ENCODE data around the gene GGT7. TPM values are rescaled to one million over a fixed set of nuclear protein-coding genes. Genes with fewer than 3 reads are reported as not detected.

GGT7 gene
- total RNA-seq, 4 donors from 2014 or later = 7.4 to 38.4 (median 16.5) TPM

GRCh38 chr20:34887023-34887422 lies 14.4 kb upstream of the GGT7 start:
- Histone ChIP-seq H3K9me3 (no peaks in the 10 kb centered on the region), H3K27me3 (no peaks in the 10 kb centered on the region), H3K4me1 (no peaks in the 10 kb centered on the region), H3K36me3 (no peaks in the 10 kb centered on the region), H3K27ac (no peak overlapping the region), H3K4me3 (no peak overlapping the region)
- intact Hi-C loops (cut with DNase I; ENCODE audit: low total_unique reads) = no loop called here
- no peak for DNase-seq
- TF ChIP-seq, protein P1, sequence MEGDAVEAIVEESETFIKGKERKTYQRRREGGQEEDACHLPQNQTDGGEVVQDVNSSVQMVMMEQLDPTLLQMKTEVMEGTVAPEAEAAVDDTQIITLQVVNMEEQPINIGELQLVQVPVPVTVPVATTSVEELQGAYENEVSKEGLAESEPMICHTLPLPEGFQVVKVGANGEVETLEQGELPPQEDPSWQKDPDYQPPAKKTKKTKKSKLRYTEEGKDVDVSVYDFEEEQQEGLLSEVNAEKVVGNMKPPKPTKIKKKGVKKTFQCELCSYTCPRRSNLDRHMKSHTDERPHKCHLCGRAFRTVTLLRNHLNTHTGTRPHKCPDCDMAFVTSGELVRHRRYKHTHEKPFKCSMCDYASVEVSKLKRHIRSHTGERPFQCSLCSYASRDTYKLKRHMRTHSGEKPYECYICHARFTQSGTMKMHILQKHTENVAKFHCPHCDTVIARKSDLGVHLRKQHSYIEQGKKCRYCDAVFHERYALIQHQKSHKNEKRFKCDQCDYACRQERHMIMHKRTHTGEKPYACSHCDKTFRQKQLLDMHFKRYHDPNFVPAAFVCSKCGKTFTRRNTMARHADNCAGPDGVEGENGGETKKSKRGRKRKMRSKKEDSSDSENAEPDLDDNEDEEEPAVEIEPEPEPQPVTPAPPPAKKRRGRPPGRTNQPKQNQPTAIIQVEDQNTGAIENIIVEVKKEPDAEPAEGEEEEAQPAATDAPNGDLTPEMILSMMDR (IDR thresholded peaks at IDR 0.05) = no peak

DNA sequence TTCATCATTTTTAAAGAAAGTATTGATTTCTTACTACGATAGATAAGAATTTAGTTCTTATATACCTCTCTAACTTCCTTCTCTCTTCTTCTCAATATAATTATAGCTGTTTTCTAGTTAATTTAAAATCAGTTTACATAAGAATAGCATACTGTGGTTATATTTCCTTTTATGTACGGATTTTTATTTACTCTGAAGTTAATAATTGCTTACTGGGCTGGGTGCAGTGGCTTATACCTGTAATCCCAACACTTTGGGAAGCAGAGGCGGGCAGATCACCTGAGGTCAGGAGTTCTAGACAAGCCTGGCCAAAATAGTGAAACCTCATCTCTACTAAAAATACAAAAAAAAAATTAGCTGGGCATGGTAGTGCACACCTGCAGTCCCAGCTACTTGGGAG lies 13.5 kb upstream of the GGT7 start:
- intact Hi-C loops (cut with DNase I; ENCODE audit: low total_unique reads) = no loop called here
- Histone ChIP-seq H3K9me3 (no peaks in the 10 kb centered on the region), H3K27ac (no peak overlapping the region), H3K27me3 (no peaks in the 10 kb centered on the region), H3K4me3 (no peak overlapping the region), H3K4me1 (no peaks in the 10 kb centered on the region), H3K36me3 (no peaks in the 10 kb centered on the region)
- no peak for TF ChIP-seq POLR2A (IDR thresholded peaks at IDR 0.05)
- TF ChIP-seq, protein P1 (IDR thresholded peaks at IDR 0.05) = no peak
- DNase-seq = no peak

- H3K27ac ChIP-seq = no peak overlapping the region
- intact Hi-C loops (cut with DNase I; ENCODE audit: low total_unique reads) = no loop called here
- no peaks in the 10 kb centered on the region for H3K36me3 ChIP-seq
- no peaks in the 10 kb centered on the region for H3K9me3 ChIP-seq
- no peak overlapping the region for H3K4me3 ChIP-seq
- DNase-seq = no peak
- H3K4me1 ChIP-seq = no peaks in the 10 kb centered on the region
- H3K27me3 ChIP-seq = no peaks in the 10 kb centered on the region
- no peak for TF ChIP-seq POLR2A (IDR thresholded peaks at IDR 0.05)
- TF ChIP-seq, protein P1 (IDR thresholded peaks at IDR 0.05) = no peak
Observed at GRCh38 chr20:34884260-34884659, 11.6 kb upstream of the GGT7 start.

- Histone ChIP-seq H3K36me3 (no peaks in the 10 kb centered on the region), H3K9me3 (no peaks in the 10 kb centered on the region), H3K27ac (no peak overlapping the region), H3K4me1 (no peaks in the 10 kb centered on the region), H3K27me3 (no peaks in the 10 kb centered on the region), H3K4me3 (no peak overlapping the region)
- TF ChIP-seq POLR2A (IDR thresholded peaks at IDR 0.05) = no peak
- TF ChIP-seq, protein P1 (IDR thresholded peaks at IDR 0.05) = no peak
- DNase-seq = no peak
- intact Hi-C loops (cut with DNase I; ENCODE audit: low total_unique reads) = no loop called here
Observed at GRCh38 chr20:34883809-34884208, 11.2 kb upstream of the GGT7 start.

DNA sequence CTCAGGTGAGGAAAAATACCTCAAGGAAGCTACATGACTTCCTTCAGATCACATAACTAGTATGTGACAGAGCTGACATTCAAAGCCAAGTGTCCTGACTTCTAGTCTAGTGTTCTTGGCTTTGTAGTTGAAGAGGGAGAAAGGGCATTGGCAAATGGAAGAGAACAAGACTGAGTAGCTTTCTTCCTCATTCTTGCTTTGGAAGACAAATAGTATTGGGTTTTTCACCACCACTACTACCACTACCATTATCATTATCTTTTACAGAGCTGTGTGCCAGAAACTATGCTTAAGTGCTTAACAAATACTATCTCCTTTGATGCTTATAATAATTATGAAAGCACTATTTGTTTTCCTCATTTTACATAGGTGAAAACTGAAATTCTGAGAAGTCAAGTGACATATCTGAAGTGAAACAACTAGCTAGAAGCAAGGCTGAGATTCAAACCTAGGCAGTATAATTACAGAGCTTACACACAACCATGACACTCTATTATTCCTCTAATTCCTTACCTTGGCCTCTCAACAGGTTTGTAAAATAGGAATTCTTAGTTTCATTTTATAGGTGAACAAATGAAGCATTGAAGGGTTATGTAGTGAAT lies 10.5 kb upstream of the GGT7 start:
- H3K36me3 ChIP-seq = no peaks in the 10 kb centered on the region
- no peak overlapping the region for H3K27ac ChIP-seq
- TF ChIP-seq, protein P1 (IDR thresholded peaks at IDR 0.05) = no peak
- no peak for TF ChIP-seq POLR2A (IDR thresholded peaks at IDR 0.05)
- no peak overlapping the region for H3K4me3 ChIP-seq
- intact Hi-C loops (cut with DNase I; ENCODE audit: low total_unique reads) = no loop called here
- no peaks in the 10 kb centered on the region for H3K4me1 ChIP-seq
- DNase-seq = no peak
- H3K27me3 ChIP-seq = no peaks in the 10 kb centered on the region
- H3K9me3 ChIP-seq = no peaks in the 10 kb centered on the region
